Vagina (tissue), 2 donors: ENCODE data around the gene WNT5B. TPM values are rescaled to one million over a fixed set of nuclear protein-coding genes. Genes with fewer than 3 reads are reported as not detected.
"Not testable (repeated sequence)": the region's sequence is repeated elsewhere in the genome, so short reads cannot be mapped to it uniquely, and the experiment has no call there.

Experiments
- DNase-seq, 2 donors: peaks; one replicate each; pipeline ENCODE4 v3.0.0-alpha.2; 2017; ENCODE audit errors: extremely low spot score in 2 of 2
- H3K27ac ChIP-seq: fragments of 200-600 bp; sonication (generic); one replicate; pipeline ENCODE4 v1.5.1; 2019
- H3K27me3 ChIP-seq: fragments of 200-600 bp; sonication (generic); one replicate; pipeline ENCODE4 v1.5.1; 2019
- H3K36me3 ChIP-seq, 2 donors: fragments of 200-600 bp; sonication (generic); one replicate each; pipeline ENCODE4 v1.5.1; 2017 to 2019
- H3K4me1 ChIP-seq: fragments of 200-600 bp; sonication (generic); one replicate; pipeline ENCODE4 v1.5.1; 2019
- H3K4me3 ChIP-seq, 2 donors: fragments of 200-600 bp; sonication (generic); 1 replicate in 1 of 2; 2 replicates in 1 of 2; pipeline ENCODE4 v1.5.1; 2016 to 2019
- H3K9me3 ChIP-seq: fragments of 200-600 bp; sonication (generic); one replicate; pipeline ENCODE4 v1.5.1; 2019
- CTCF ChIP-seq, 3 experiments: fragments of 450-650 bp in 2 of 3; fragments of 200-600 bp in 1 of 3; sonication (generic) in 1 of 3; IDR thresholded peaks; one replicate each; pipeline ENCODE4 v1.5.1; 2017 to 2019; ENCODE audit warnings: antibody characterized with exemption in 3 of 3, mild to moderate bottlenecking in 2 of 3, moderate library complexity in 2 of 3
- POLR2A ChIP-seq, 2 donors: fragments of 450-650 bp; IDR thresholded peaks; one replicate each; pipeline ENCODE4 v1.6.1; 2017; ENCODE audit warnings: antibody characterized with exemption in 2 of 2, mild to moderate bottlenecking in 2 of 2, moderate library complexity in 2 of 2
- POLR2AphosphoS5 ChIP-seq, 2 donors: sonication (generic); formaldehyde crosslinking; IDR thresholded peaks; one replicate each; pipeline ENCODE4 v1.9.0; 2017; ENCODE audit warnings: antibody characterized with exemption in 2 of 2, mild to moderate bottlenecking in 2 of 2, low read depth in 1 of 2; ENCODE audit not compliant: insufficient read depth in 1 of 2
- intact Hi-C: fragments of 100-400 bp; cut with DNase I; formaldehyde crosslinking; loops from one replicate; pipeline ENCODE4 v1.15.1; 2023
- total RNA-seq: library from RNA; depleted of rRNA; stranded (reverse); fragments of >200 nt; gene quantifications from one replicate; pipeline ENCODE4 v1.2.3, GENCODE V29; 2016

The WNT5B gene
- total RNA-seq, 1 donor from 2014 or later = 7.6 TPM

DNA sequence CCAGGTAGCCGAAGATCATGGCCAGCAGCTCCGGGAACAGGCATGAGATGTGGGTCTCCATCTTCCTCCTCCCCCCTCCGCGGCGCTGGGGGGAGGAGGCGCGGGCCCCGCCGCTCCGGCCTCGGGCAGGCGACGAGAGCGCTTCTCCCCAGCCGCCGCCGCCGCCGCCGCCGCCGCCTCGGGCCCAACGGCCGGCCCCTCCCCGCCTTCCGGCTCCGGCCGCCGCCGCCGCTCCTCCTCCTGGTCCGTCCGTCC is 35.1 kb upstream of the WNT5B start:
- Histone ChIP-seq H3K4me3 (peak overlapping the region; percentile 81 to 95), H3K36me3 (no peaks in the 10 kb centered on the region), H3K4me1 (peaks cover 53% of the 10 kb centered on the region), H3K9me3 (no peaks in the 10 kb centered on the region), H3K27ac (peak overlapping the region; percentile 98), H3K27me3 (no peaks in the 10 kb centered on the region)
- DNase-seq = no peak
- intact Hi-C loops = no loop called here
- TF ChIP-seq POLR2AphosphoS5 (IDR thresholded peaks at IDR 0.05; ENCODE audit: insufficient read depth in 1 of 2, low read depth in 1 of 2) (peak in 1 of 2 donors; percentile 35), POLR2A (IDR thresholded peaks at IDR 0.05) (peak in 1 of 2 donors; percentile 46), CTCF (IDR thresholded peaks at IDR 0.05) (no peak)

DNA sequence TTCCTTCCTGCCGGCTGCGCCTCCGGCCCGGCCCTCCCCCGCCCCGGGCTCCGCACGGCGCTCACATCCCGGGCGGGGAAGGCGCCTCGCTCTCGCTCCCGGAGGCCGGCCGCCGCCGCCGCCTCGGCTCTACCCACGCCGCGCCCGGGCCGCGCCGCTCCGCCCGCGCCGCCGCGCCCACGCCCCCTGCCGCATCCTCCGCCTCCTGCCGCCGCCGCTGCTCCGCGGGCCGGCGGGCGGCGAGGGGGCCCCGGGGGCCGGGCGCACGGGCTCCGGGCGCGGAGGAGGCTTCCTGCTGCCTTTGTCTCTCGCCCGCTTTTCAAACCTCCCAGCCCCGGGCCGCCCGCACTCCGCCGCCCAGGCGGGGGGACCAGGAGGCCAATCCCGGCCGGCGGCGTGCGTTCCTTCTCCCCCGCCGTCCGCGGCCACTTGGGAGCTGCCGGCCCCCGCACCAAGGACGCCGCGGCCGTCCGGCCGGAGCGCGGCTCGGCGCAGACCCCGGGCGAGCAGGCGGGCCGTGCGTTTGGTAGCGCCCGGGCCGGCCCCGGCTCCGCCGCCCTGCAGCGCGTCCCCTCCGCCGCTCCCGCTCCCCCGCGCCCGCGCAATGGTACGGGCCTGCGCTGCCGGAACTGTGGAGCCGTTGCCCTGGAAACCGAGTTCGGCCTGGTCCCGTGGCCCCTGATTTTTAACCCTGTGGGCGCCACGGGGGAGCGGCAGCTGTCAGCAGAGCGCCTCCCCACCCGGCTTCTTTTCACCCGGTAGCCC is 34.6 kb upstream of the WNT5B start, which contains the start of gene FBXL14:
Gene FBXL14 (minus strand): TSS at position 321 of the 765 bp plus-strand sequence. CDS start 515 bp downstream, outside the sequence.
- H3K27me3 ChIP-seq = no peaks in the 10 kb centered on the region
- no peaks in the 10 kb centered on the region for H3K9me3 ChIP-seq
- DNase-seq = no peak
- intact Hi-C loops = no loop called here
- H3K4me1 ChIP-seq = peaks cover 49% of the 10 kb centered on the region
- H3K27ac ChIP-seq = peak within 1 kb of the TSS; percentile 98
- no peaks in the 10 kb centered on the region for H3K36me3 ChIP-seq
- H3K4me3 ChIP-seq = peak within 1 kb of the TSS; percentile 81 to 95
- TF ChIP-seq CTCF (IDR thresholded peaks at IDR 0.05) (no peak), POLR2A (IDR thresholded peaks at IDR 0.05) (peak in 1 of 2 donors; percentile 31), POLR2AphosphoS5 (IDR thresholded peaks at IDR 0.05; ENCODE audit: insufficient read depth in 1 of 2, low read depth in 1 of 2) (peak in 1 of 2 donors; percentile 64)

GRCh38 chr12:1595026-1595561 is 33.9 kb upstream of the WNT5B start:
- intact Hi-C loops = no loop called here
- no peaks in the 10 kb centered on the region for H3K36me3 ChIP-seq
- H3K27me3 ChIP-seq = no peaks in the 10 kb centered on the region
- peaks cover 43% of the 10 kb centered on the region for H3K4me1 ChIP-seq
- TF ChIP-seq CTCF (IDR thresholded peaks at IDR 0.05) = no peak
- TF ChIP-seq POLR2AphosphoS5 (IDR thresholded peaks at IDR 0.05; ENCODE audit: insufficient read depth in 1 of 2, low read depth in 1 of 2) = peak; percentile 34 to 84
- H3K4me3 ChIP-seq = peak overlapping the region; percentile 81 to 95
- H3K9me3 ChIP-seq = no peaks in the 10 kb centered on the region
- no peak for DNase-seq
- peak overlapping the region; percentile 98 for H3K27ac ChIP-seq

DNA sequence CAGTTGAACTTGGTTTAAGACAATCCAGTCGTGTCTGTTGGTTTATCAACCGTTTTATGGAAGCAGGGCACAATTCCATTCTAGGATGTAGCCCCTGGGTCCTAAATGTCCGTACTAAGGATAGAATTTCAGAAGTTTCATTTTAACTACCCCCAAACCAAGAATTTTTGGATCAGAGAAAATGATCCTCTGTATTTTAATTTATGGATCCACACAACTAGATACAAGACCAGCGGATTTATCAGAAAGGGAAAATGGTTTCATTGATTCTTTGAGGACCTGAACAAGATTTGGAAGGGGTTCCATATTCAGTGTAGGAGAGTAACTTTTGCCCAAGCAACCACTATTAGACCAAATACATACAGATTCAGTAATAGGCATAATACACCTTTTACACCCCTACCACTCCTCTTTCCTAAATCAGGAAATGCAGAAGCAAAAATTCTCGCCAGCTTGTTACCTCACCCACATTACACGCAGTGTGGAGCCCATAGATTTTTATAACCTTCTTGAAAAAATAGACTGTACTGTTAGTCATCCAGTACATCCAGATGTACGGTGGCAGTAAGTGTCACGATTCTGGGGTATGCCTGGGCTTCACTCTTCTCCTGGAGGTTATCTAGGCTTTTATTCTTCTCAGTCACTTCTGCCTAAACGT is 33.2 kb upstream of the WNT5B start:
- H3K36me3 ChIP-seq = no peaks in the 10 kb centered on the region
- peak overlapping the region; percentile 98 for H3K27ac ChIP-seq
- DNase-seq = no peak
- peaks cover 35% of the 10 kb centered on the region for H3K4me1 ChIP-seq
- H3K27me3 ChIP-seq = no peaks in the 10 kb centered on the region
- TF ChIP-seq CTCF (IDR thresholded peaks at IDR 0.05) (no peak), POLR2AphosphoS5 (IDR thresholded peaks at IDR 0.05; ENCODE audit: insufficient read depth in 1 of 2, low read depth in 1 of 2) (no peak), POLR2A (IDR thresholded peaks at IDR 0.05) (no peak)
- intact Hi-C loops = no loop called here
- H3K9me3 ChIP-seq = no peaks in the 10 kb centered on the region
- H3K4me3 ChIP-seq = peak overlapping the region; percentile 81 to 95

GRCh38 chr12:1598757-1599156 is 30.3 kb upstream of the WNT5B start:
- H3K9me3 ChIP-seq = no peaks in the 10 kb centered on the region
- no peaks in the 10 kb centered on the region for H3K27me3 ChIP-seq
- no peak overlapping the region for H3K4me3 ChIP-seq
- no peak for DNase-seq
- H3K36me3 ChIP-seq = no peaks in the 10 kb centered on the region
- H3K27ac ChIP-seq = no peak overlapping the region
- intact Hi-C loops = no loop called here
- peaks cover 16% of the 10 kb centered on the region for H3K4me1 ChIP-seq
- no peak for TF ChIP-seq CTCF (IDR thresholded peaks at IDR 0.05)
- no peak for TF ChIP-seq POLR2A (IDR thresholded peaks at IDR 0.05)
- no peak for TF ChIP-seq POLR2AphosphoS5 (IDR thresholded peaks at IDR 0.05; ENCODE audit: insufficient read depth in 1 of 2, low read depth in 1 of 2)

DNA sequence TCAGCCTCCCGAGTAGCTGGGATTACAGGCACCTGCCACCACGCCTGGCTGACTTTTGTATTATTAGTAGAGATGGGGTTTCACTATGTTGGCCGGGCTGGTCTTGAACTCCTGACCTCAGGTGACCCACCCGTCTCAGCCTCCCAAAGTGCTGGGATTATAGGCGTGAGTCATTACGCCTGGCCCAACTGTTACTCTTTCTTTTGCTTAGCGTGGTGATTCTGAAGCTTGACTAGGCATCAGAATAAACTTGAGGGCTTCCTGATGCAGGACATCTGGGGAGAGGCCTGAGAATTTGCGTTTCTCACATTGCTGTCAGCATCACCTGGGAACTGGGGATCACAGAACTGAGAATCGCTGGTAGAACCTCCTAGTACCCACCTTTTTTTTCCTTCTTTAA is 26.3 kb upstream of the WNT5B start:
- H3K27me3 ChIP-seq, H3K4me3 ChIP-seq, H3K9me3 ChIP-seq, H3K27ac ChIP-seq, DNase-seq, H3K36me3 ChIP-seq, intact Hi-C loops: not testable (repeated sequence)
- H3K4me1 ChIP-seq = peaks cover 24% of the 10 kb centered on the region
